ENCODE results near the gene ZFP62.

The ZFP62 gene

DNA sequence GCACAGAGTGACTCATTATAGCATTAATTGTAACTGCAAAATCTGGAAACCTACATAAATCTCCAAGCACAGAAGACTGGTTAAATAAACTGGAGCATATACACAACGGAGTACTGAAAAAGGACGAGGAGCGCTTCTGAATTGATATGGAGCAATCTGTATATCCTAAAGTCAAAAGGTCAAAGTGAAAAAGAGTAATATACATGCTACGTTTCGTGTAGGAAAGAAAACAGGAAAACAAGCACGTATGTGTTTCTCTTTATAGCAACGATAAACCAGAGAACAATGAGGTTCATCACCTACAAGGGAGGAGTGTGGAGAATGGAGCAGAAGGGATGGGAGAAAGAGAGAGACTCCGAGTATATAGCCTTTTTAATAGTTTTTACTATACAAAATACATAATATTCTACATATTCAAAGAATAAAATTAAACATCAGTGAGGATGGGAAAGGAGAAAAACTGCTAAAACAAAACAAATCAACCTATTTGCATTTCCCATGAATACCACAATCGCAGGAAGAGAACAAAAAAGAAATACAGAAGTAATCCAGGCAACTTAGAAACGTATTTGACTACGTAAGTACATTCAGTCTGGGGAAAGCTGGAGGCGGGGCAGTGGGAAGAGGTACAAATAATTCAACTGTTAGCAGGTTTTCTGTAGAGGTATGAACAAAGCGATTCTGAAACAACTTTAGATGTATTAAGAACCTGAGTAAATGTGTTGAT is 7.8 kb downstream of the ZFP62 start:
- DNase-seq, result no peak
- TF ChIP-seq POLR2A (IDR thresholded peaks at IDR 0.05; ENCODE audit: low read length) (no peak), GATA1 (IDR thresholded peaks at IDR 0.05; ENCODE audit: low read depth, low read length) (no peak)

DNA sequence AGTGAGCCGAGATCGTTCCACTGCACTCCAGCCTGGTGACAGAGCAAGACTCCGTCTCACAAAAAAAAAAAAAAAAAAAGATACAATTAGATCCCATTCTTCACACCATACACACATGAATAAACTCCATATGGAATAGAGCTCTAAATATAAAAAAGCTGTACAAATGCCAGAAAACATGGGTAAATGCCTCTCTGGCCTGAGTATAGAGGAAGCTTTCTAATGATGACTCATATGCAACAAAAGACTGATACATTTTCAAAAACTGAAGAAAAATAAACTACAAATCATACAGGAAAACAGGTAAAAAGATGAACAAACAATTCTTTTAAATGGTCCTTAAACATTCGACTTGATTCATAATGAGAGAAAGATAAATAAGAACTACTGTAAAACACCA is 8.6 kb downstream of the ZFP62 start:
- no peak for DNase-seq
- TF ChIP-seq POLR2A (IDR thresholded peaks at IDR 0.05; ENCODE audit: low read length), result no peak
- TF ChIP-seq GATA1 (IDR thresholded peaks at IDR 0.05; ENCODE audit: low read depth, low read length), result no peak

DNA sequence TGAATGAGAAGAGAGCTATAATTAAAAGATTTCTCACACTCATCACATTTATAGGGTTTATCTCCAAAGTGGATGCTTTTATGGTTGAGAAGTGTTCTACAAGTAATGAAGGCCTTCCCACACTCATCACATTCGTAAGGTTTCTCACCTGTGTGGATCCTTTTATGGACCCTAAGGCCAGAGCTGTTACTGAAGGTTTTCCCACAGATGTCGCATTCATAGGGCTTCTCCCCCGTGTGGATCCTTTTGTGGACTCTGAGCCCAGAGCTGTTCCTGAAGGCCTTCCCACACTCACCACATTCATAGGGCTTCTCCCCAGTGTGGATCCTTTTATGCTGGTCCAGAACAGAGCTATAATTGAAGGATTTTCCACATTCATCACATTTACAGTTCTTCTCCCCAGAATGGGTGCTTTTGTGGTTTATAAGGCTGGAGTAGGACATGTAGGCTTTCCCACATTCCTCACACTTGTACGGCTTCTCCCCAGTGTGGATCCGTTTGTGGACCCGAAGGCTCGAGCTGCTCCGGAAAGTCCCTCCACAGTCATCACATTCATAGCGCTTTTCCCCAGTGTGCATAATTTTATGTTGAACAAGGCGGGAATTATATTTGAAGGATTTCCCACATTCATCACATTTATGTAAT is 10.5 kb downstream of the ZFP62 start:
- DNase-seq, result peak in 1 of 2 experiments; percentile 44
- TF ChIP-seq GATA1 (IDR thresholded peaks at IDR 0.05; ENCODE audit: low read depth, low read length) (no peak), POLR2A (IDR thresholded peaks at IDR 0.05; ENCODE audit: low read length) (peak; percentile 6)

DNA sequence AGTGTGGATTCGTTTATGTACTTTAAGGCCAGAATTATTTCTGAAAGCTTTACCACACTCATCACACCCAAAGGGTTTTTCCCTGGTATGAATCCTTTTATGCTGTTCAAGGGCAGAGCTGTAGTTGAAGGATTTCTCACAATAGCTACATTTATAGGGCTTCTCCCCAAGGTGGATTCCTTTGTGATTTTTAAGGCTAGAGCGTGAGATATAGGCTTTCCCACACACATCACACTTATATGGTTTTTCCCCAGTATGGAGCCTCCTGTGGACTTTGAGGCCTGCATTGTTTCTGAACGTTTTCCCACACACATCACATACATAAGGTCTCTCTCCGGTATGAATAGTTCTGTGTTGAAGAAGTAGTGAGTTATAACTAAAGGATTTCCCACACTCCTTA is 11.2 kb downstream of the ZFP62 start:
- no peak for TF ChIP-seq POLR2A (IDR thresholded peaks at IDR 0.05; ENCODE audit: low read length)
- TF ChIP-seq GATA1 (IDR thresholded peaks at IDR 0.05; ENCODE audit: low read depth, low read length), result no peak
- no peak for DNase-seq

DNA sequence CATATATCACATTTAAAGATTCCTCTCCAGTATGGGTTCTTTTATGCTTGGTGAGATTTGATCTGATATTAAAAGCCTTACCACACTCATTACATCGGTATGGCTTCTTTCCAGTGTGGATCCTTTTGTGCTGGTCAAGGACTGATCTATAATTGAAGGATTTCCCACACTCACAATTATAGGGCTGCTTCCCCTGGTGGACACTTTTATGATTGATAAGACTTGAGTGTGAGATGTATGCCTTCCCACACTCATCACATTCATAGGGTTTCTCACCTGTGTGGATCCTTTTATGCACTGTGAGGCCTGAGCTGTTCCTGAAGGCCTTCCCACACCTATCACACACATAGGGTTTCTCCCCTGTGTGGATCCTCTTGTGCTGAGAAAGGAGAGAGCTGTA is 12.2 kb downstream of the ZFP62 start:
- peak in 1 of 2 experiments; percentile 15 for DNase-seq
- TF ChIP-seq GATA1 (IDR thresholded peaks at IDR 0.05; ENCODE audit: low read depth, low read length) (no peak), POLR2A (IDR thresholded peaks at IDR 0.05; ENCODE audit: low read length) (no peak)

DNA sequence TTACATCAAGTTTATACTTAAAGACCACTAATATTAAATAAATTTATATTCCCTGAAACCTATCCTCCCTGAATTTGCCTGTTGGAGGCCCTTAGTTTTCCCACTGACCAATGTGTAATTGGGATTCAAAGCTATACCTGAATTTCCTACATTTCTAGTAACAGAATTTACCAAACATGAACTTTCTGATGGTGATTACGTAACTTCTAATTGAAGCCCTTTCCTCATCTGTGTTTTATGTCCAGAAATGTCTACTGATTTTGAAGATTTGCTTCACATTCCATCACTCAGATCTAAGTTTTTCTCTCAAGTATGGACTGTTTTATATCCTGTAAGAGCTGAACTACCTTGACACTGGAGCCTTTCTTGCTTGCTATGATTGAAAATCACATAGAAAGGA is 12.8 kb downstream of the ZFP62 start:
- no peak for TF ChIP-seq POLR2A (IDR thresholded peaks at IDR 0.05; ENCODE audit: low read length)
- TF ChIP-seq GATA1 (IDR thresholded peaks at IDR 0.05; ENCODE audit: low read depth, low read length), result no peak
- no peak for DNase-seq

DNA sequence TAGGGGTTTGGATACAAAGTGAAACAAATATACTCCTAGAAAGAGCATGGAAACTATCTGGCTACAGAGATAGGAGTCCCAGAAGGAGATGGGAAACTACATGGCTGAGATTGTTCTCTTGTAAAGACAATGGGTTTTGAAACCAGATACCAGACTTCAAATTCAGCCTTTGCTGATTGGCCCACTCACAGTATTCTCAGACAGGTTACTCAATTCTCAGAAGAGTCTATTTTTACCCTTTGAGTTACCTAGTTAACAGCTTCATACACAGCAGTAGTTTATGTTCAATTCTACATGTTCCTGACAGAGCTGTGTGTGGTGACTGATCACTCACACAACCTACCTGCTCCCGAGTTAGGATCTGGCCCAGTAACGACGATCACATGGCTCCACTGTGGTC is 14.1 kb downstream of the ZFP62 start:
- no peak for DNase-seq
- no peak for TF ChIP-seq GATA1 (IDR thresholded peaks at IDR 0.05; ENCODE audit: low read depth, low read length)
- TF ChIP-seq POLR2A (IDR thresholded peaks at IDR 0.05; ENCODE audit: low read length), result no peak

DNA sequence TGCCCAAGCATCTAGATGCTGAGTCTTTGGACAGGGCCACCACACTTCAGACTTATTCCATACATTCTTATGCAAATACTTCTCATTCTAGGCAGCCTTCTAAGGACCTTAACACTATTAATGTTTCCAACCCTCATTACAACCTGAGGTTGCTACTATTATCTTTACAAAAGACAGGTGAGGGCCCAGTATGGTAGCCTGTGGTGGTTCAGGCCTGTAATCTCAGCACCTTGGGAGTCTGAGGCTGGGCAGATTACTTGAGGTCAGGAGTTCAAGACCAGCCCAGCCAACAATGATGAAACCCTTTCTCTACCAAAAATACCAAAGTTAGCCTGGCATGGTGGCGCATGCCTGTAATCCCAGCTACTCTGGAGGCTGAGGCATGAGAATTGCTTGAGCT is 16.2 kb downstream of the ZFP62 start:
- DNase-seq, result no peak
- TF ChIP-seq POLR2A (IDR thresholded peaks at IDR 0.05; ENCODE audit: low read length) (no peak), GATA1 (IDR thresholded peaks at IDR 0.05; ENCODE audit: low read depth, low read length) (no peak)

DNA sequence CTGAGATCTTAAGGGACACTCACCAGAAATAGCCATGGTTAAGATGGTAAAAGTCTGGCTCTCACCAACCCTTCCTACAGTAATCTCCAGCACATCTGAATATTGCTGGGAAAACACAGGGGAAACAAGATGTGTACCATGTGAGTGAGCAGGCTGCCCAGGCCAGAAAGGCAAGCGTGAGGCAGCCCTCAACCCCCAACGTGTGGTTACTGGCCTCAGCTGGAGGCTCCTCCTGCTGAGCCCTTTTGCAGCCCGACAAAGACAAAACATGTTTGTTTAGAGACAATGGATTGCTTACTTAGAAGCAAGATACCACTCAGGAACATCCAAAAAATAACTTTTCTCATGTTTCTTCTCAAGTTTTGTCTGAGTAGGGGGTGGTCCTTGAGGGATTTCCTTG is 16.6 kb downstream of the ZFP62 start:
- TF ChIP-seq POLR2A (IDR thresholded peaks at IDR 0.05; ENCODE audit: low read length) (no peak), GATA1 (IDR thresholded peaks at IDR 0.05; ENCODE audit: low read depth, low read length) (no peak)
- no peak for DNase-seq

DNA sequence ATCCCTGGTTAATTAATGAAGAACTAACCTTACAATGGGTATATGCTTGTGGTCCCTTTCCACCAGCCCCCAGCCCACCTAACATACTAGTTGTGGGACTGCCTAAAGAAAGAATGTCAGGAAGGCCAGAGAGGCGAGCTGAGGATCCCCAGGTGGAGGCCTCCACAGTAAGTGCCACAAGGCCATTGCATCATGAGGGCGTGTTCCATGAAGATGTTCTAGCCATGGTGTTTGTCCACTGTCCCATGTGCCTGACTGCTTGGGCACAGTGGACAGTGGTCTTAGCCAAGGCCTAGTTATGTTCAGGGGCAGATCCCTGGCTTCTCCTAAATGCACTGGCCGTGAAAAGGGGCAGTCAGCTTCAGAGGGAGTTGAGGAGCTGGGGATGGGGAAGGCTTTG is 21.1 kb downstream of the ZFP62 start:
- no peak for DNase-seq
- TF ChIP-seq POLR2A (IDR thresholded peaks at IDR 0.05; ENCODE audit: low read length), result peak; percentile 17
- no peak for TF ChIP-seq GATA1 (IDR thresholded peaks at IDR 0.05; ENCODE audit: low read depth, low read length)

DNA sequence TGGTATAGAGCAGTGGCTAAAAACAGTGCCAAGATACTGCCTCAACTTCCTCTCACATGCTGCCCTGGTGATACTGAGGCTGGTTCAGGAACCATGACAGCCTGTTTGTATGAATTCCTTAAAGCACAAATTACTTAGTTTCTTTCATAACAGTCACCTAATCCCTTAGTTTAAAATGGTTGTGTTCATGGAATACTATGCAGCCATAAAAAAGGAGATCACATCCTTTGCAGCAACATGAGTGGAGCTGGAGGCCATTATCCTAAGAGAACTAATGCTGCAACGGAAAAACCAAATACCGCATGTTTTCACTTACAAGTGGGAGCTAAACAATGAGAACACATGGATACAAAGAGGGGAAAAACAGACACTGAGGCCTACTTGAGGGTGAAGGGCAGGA is 21.8 kb downstream of the ZFP62 start:
- no peak for TF ChIP-seq POLR2A (IDR thresholded peaks at IDR 0.05; ENCODE audit: low read length)
- no peak for TF ChIP-seq GATA1 (IDR thresholded peaks at IDR 0.05; ENCODE audit: low read depth, low read length)
- no peak for DNase-seq

DNA sequence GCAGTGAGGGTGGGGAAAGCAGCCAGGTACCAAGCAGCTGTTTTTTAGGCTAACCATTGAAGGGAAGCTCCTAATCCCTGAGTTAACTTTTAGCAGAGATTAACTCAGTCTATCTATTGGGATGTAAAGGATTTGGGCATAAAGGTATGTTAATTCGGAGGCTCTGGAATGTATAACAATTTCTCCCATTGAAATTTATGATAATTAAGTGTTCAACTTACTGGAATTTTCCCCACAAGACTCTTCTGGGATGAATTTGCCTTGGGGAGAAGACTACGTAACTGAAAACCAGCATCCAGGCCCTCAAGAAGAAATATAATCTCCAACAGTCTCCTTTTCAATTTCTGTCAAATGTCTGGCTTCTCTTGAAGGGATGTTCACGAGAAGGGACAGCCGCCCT is 23.6 kb downstream of the ZFP62 start:
- no peak for DNase-seq
- TF ChIP-seq GATA1 (IDR thresholded peaks at IDR 0.05; ENCODE audit: low read depth, low read length) (no peak), POLR2A (IDR thresholded peaks at IDR 0.05; ENCODE audit: low read length) (no peak)

DNA sequence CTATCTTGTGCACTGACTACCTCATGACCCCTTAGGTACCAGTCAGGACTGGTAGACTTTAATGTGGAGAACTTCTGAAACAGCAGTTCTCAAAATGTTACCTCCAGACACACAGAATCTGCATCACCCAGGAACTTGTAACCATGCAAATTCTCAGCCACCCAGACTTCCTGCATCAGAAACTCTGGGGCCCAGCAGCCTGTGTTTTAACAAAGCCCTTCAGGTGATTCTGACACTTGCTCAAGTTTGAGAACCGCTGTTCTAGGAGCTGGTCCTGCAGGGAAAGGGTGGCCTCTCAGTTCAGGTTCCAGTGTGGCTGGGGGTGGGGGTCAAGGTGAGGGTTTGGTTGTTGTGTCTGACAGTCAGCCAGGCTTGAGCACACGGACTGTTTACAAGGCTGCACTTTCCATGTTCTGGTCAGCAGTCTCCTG is 28.4 kb downstream of the ZFP62 start:
- TF ChIP-seq POLR2A (IDR thresholded peaks at IDR 0.05; ENCODE audit: low read length) (no peak), GATA1 (IDR thresholded peaks at IDR 0.05; ENCODE audit: low read depth, low read length) (no peak)
- no peak for DNase-seq

DNA sequence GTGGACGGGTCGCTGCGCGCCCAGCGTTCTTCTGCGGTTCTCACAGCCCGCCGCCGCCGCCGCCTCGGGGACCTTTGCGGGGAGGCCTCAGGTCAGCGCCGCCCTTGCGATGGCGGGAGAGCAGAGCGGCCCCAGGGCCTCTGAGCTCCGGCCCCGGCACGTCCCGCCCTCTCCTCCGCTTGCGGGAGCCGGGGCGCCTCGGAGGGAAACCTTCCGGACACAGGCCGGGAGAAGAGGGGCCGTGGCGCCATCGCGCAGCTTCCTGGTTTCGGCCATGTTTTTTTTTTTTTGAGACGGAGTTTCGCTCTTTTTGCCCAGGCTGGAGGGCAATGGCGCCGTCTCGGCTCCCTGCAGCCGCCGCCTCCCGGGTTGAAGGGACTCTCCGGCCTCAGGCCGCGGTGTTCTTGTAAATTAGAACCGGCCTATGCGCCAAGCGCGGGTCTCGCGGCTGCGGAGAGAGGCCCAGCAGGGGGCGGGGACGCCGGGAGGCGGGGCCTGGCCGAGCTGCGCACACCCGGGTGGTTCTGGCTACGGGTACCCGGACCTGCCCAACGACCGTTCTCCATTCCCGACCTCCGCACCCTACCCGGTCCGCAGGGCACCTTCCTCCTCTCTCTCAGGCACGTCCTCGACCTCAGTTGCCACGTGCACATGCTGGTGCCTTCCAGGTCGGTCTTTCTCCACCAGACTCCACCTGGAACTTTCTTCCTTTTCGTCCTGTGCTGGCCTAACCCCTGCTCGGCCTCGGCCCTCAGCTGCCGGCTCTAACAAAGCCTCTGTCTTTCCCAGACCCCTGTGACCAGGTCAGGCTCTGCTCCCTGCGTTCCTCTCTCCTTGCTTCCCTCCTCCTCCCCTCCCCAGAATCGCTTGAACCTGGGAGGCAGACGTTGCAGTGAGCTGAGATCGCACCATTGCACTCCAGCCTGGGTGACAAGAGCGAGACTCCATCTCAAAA is 29.7 kb downstream of the ZFP62 start:
- peak; percentile 85 to 88 for DNase-seq
- TF ChIP-seq GATA1 (IDR thresholded peaks at IDR 0.05; ENCODE audit: low read depth, low read length), result no peak
- TF ChIP-seq POLR2A (IDR thresholded peaks at IDR 0.05; ENCODE audit: low read length), result peak; percentile 86
